Measurements from ENCODE around the gene B4GALT2. TPM values are rescaled to one million over a fixed set of nuclear protein-coding genes. Genes with fewer than 3 reads are reported as not detected.

The B4GALT2 gene
- total RNA-seq, 1 experiment from 2014 or later = 76.8 TPM

- H3K27ac ChIP-seq (ENCODE audit: low read depth, low read length) = no peak overlapping the region
- POLR2A ChIA-PET = no interaction called here
- H3K9ac ChIP-seq (ENCODE audit: low read length) = peak overlapping the region; percentile 85
Observed at GRCh38 chr1:43970911-43971310, 8.1 kb upstream of the B4GALT2 start.

GRCh38 chr1:43971336-43971980, 7.6 kb upstream of the B4GALT2 start:
- no peaks in the 10 kb centered on the region for H3K9me3 ChIP-seq (ENCODE audit: control insufficient read depth in 1 of 2, insufficient read depth in 1 of 2, low read depth in 1 of 2, low read length in 2 of 2)
- peak overlapping the region; percentile 94 to 99; a peak in 3 of 4 replicates for H3K4me3 ChIP-seq (replicated peaks in 1 of 2; ENCODE audit: low read depth in 1 of 2, low read length in 2 of 2)
- peaks cover 9 to 33% of the 10 kb centered on the region in 2 experiments; a peak in 3 of 4 replicates for H3K36me3 ChIP-seq (ENCODE audit: control insufficient read depth in 1 of 2, insufficient read depth in 2 of 2, low read length in 2 of 2)
- H3K79me2 ChIP-seq (ENCODE audit: insufficient read depth, low read length) = peaks cover 34% of the 10 kb centered on the region
- no peak for DNase-seq (ENCODE audit: low read depth, low spot score)
- no peak overlapping the region for H3K27ac ChIP-seq (ENCODE audit: low read depth, low read length)
- no TSS peak for BruUV-seq (replicated peaks)
- intact Hi-C loops (cut with micrococcal nuclease) = no loop called here
- no peak overlapping the region for H2AFZ ChIP-seq (ENCODE audit: low read depth, low read length, poor library complexity, severe bottlenecking)
- ChIA-PET CTCF (no interaction called here), RAD21 (ENCODE audit: low non-redundant PET in 1 of 2, low total read pairs in 2 of 2, uncharacterized antibody in 2 of 2, unreplicated experiment in 2 of 2) (no interaction called here), POLR2A (no interaction called here)
- ATAC-seq = no peak
- H3K27me3 ChIP-seq (ENCODE audit: insufficient read depth, low read length) = no peaks in the 10 kb centered on the region
- H3K4me1 ChIP-seq (ENCODE audit: control insufficient read depth in 1 of 2, insufficient read depth in 2 of 2, low read length in 2 of 2) = peaks cover 17 to 41% of the 10 kb centered on the region in 2 experiments
- no peaks in the 10 kb centered on the region for H3K9me2 ChIP-seq (ENCODE audit: insufficient read depth)
- H4K20me1 ChIP-seq (ENCODE audit: insufficient read depth) = no peaks in the 10 kb centered on the region
- H3K4me2 ChIP-seq (ENCODE audit: low read length) = peak overlapping the region; percentile 93
- no peak overlapping the region; the same call in 1 of the 2 replicates for H3K9ac ChIP-seq (ENCODE audit: low read length)
- TF ChIP-seq TCF7L2 (IDR thresholded peaks at IDR 0.05; ENCODE audit: borderline replicate concordance, extremely low read depth, insufficient read depth, insufficient read length) = no peak
- no peak for TF ChIP-seq EZH2 (IDR thresholded peaks at IDR 0.05)
- TF ChIP-seq EGR1 (IDR thresholded peaks at IDR 0.05; ENCODE audit: low read depth) = no peak
- no peak for TF ChIP-seq POLR2AphosphoS5 (IDR thresholded peaks at IDR 0.05; ENCODE audit: low read depth, low read length)
- no peak for TF ChIP-seq CEBPB (IDR thresholded peaks at IDR 0.05; ENCODE audit: low read depth)
- no peak for TF ChIP-seq YY1 (IDR thresholded peaks at IDR 0.05; ENCODE audit: extremely low read depth, insufficient replicate concordance, low read depth, low read length)
- TF ChIP-seq CBX3 (IDR thresholded peaks at IDR 0.05; ENCODE audit: low read depth) = no peak
- no peak for TF ChIP-seq FOSL1 (IDR thresholded peaks at IDR 0.05; ENCODE audit: low read depth)
- no peak for TF ChIP-seq SIN3A (IDR thresholded peaks at IDR 0.05; ENCODE audit: low read depth)
- TF ChIP-seq CTCF (IDR thresholded peaks at IDR 0.05 in 2 of 3, conservative IDR thresholded peaks at IDR 0.05 in 1 of 3; ENCODE audit: borderline replicate concordance in 1 of 3, insufficient read depth in 1 of 3, low read depth in 2 of 3, low read length in 2 of 3) = no peak
- no peak for TF ChIP-seq SP1 (IDR thresholded peaks at IDR 0.05; ENCODE audit: low read depth)
- no peak for TF ChIP-seq JUND (IDR thresholded peaks at IDR 0.05)
- TF ChIP-seq ELF1 (IDR thresholded peaks at IDR 0.05; ENCODE audit: borderline replicate concordance, low read depth) = no peak
- TF ChIP-seq ZFX (IDR thresholded peaks at IDR 0.05) = no peak
- TF ChIP-seq, protein P1, sequence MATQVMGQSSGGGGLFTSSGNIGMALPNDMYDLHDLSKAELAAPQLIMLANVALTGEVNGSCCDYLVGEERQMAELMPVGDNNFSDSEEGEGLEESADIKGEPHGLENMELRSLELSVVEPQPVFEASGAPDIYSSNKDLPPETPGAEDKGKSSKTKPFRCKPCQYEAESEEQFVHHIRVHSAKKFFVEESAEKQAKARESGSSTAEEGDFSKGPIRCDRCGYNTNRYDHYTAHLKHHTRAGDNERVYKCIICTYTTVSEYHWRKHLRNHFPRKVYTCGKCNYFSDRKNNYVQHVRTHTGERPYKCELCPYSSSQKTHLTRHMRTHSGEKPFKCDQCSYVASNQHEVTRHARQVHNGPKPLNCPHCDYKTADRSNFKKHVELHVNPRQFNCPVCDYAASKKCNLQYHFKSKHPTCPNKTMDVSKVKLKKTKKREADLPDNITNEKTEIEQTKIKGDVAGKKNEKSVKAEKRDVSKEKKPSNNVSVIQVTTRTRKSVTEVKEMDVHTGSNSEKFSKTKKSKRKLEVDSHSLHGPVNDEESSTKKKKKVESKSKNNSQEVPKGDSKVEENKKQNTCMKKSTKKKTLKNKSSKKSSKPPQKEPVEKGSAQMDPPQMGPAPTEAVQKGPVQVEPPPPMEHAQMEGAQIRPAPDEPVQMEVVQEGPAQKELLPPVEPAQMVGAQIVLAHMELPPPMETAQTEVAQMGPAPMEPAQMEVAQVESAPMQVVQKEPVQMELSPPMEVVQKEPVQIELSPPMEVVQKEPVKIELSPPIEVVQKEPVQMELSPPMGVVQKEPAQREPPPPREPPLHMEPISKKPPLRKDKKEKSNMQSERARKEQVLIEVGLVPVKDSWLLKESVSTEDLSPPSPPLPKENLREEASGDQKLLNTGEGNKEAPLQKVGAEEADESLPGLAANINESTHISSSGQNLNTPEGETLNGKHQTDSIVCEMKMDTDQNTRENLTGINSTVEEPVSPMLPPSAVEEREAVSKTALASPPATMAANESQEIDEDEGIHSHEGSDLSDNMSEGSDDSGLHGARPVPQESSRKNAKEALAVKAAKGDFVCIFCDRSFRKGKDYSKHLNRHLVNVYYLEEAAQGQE (IDR thresholded peaks at IDR 0.05; ENCODE audit: low read depth) = no peak

More at GRCh38 chr1:43970911-43971310, 8.1 kb upstream of the B4GALT2 start:
- Histone ChIP-seq H4K20me1 (ENCODE audit: insufficient read depth) (no peaks in the 10 kb centered on the region), H3K79me2 (ENCODE audit: insufficient read depth, low read length) (peaks cover 29% of the 10 kb centered on the region), H3K4me3 (replicated peaks in 1 of 2; ENCODE audit: low read depth in 1 of 2, low read length in 2 of 2) (peak overlapping the region; percentile 94 to 99), H3K9me2 (ENCODE audit: insufficient read depth) (no peaks in the 10 kb centered on the region), H2AFZ (ENCODE audit: low read depth, low read length, poor library complexity, severe bottlenecking) (no peak overlapping the region), H3K9me3 (ENCODE audit: control insufficient read depth in 1 of 2, insufficient read depth in 1 of 2, low read depth in 1 of 2, low read length in 2 of 2) (no peaks in the 10 kb centered on the region), H3K36me3 (ENCODE audit: control insufficient read depth in 1 of 2, insufficient read depth in 2 of 2, low read length in 2 of 2) (peaks cover 9 to 29% of the 10 kb centered on the region in 2 experiments; a peak in 3 of 4 replicates), H3K27me3 (ENCODE audit: insufficient read depth, low read length) (no peaks in the 10 kb centered on the region), H3K4me2 (ENCODE audit: low read length) (peak overlapping the region; percentile 93), H3K4me1 (ENCODE audit: control insufficient read depth in 1 of 2, insufficient read depth in 2 of 2, low read length in 2 of 2) (peaks cover 13 to 36% of the 10 kb centered on the region in 2 experiments)
- ChIA-PET CTCF (no interaction called here), RAD21 (ENCODE audit: low non-redundant PET in 1 of 2, low total read pairs in 2 of 2, uncharacterized antibody in 2 of 2, unreplicated experiment in 2 of 2) (no interaction called here)
- DNase-seq (ENCODE audit: low read depth, low spot score) (no peak), ATAC-seq (no peak)
- TF ChIP-seq YY1 (IDR thresholded peaks at IDR 0.05; ENCODE audit: extremely low read depth, insufficient replicate concordance, low read depth, low read length) = no peak
- no peak for TF ChIP-seq RAD21 (IDR thresholded peaks at IDR 0.05; ENCODE audit: low read depth)
- intact Hi-C loops (cut with micrococcal nuclease) = no loop called here
- no TSS peak for BruUV-seq (replicated peaks)

Measured in HCT116 (cell line).